HG03432 (cell line): ENCODE measurements around the gene MPPED1.

Experiments
- ATAC-seq: cut with Tn5 transposase; IDR thresholded peaks from one replicate; pipeline ENCODE4 v1.9.1; 2021; ENCODE audit warnings: mild to moderate bottlenecking, moderate library complexity; ENCODE audit not compliant: unreplicated experiment

MPPED1 gene

DNA sequence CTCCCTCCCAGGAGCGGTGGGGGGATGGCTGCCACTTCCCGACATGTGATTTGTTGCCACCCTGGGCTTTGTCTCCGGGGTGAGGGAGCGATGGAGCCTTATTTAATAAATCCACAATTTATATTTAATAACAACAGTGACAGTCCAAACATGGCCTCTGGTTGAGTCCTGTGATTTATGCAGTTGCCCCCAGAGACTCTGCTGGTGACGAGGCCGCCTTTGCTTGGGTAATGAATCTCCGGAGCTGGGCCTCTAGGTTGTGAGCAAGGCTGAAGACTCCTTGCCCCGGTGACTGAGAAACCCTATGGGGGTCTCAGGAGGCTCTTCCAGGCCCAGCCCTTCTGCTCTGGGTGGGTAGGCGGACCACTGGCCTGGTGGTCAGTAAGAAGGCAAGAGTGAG lies 16.7 kb downstream of the MPPED1 start:
- ATAC-seq: no peak

DNA sequence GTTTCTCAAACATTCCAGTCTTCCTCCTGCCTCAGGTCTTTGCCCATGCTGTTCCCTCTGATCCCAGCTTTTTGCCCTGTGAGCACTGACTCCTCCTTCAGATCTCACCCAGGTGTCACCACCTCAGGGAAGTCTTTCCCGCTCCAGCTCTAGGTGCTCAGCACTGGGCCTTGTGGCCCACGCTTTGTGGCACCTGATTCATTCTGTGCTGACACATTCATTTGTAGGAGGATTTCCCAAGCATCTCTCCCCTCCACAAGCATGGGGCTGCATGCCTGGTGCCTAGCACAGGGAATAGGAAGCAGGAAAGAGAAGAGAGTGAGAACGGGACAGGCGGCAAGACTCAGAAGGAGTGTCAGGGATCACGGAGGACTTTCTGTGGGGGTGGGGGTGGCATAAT lies 17.6 kb downstream of the MPPED1 start:
- ATAC-seq: no peak

DNA sequence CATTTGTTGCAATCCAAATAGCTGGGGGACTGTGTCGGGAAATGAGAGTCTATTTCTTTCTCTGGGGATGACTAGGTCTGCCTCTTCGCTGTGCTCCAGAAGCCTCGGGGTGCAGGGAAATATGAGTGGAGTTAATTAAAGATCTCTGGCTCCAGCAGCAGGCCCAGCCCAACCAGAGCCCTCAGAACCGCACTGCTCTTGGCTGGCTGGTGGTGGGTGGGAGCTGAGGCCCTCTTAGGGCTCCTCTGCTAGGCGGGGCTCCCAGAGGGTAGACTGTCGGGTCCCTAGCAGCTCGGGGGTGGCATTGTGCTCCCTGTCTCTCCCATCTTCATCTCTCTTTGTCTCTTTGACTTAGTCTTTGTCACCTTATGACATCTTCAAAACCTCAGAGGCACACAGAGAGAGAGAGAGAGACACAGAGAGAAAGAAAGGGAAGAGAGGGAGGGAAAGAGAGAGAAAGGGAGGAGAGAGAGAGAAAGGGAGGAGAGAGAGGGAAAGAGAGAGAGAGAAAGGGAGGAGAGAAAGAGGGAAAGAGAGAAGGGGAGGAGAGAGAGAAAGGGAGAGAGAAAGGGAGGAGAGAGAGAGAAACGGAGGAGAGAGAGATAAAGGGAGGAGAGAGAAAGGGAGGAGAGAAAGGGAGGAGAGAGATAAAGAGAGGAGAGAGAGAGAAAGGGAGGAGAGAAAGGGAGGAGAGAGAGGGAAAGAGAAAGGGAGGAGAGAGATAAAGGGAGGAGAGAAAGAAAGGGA lies 20.2 kb downstream of the MPPED1 start:
- ATAC-seq: no peak

DNA sequence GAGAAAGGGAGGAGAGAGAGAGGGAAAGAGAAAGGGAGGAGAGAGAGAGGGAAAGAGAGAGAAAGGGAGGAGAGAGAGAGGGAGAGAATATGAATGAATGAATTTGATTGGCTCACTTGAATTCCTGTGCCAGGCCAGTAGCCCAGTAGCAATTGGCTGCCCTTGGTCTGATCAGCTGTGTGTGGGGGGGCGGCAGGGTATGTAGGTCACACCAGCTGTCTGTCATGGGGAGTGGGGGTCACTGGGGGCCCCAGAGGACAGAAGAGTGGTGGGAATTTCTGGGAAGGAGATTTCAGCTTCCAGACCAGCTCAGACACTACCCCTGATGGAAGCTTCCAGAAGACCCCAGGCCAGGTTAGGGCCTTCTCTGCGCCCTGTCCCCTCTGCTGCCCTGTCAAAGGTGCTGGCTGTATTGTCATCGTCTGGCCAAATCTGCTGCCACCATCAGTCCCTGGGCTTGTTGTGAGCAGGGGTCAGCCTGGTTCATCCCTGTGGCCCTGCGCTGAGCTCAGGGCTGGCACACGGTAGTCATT lies 21.1 kb downstream of the MPPED1 start:
- ATAC-seq: no peak

DNA sequence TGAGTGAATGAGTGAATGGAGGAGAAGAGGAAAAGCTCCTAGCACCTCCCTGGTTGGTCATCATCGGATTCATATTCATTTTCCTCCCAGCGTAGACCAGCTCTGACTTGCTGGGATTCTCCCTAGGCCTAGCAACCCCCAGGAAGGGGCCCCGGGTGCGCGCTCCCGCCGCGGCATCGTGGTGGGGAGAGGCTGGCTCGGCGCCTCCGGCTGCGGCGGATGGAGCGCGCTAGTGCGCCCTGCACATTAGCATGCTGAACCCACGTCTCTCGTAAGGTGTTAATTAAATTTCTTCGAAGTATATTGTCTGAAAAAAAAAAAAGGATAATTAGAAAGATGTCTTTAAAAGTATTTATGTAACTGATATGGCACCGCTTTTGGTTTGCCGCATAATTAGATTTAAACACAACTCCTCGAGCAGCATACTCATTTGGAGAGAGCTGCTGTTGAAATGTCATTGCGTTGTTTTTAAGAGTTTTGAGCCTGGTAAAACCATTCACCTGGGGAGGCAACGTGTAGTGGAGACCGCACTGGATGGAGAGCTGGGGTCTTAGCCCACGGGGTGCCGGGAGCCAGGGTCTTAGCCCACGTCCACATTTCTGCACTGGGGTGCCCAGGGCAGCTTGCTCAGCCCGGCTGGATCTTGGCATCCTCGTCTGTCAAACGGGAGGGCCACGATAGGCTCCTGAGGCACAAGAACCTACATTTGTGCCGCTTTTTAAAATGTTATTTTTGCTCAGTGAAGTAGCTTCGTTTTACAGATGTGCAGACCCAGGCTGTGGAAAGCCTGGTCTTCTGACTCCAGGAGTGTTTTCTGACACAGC lies 21.8 kb downstream of the MPPED1 start:
- ATAC-seq: no peak

DNA sequence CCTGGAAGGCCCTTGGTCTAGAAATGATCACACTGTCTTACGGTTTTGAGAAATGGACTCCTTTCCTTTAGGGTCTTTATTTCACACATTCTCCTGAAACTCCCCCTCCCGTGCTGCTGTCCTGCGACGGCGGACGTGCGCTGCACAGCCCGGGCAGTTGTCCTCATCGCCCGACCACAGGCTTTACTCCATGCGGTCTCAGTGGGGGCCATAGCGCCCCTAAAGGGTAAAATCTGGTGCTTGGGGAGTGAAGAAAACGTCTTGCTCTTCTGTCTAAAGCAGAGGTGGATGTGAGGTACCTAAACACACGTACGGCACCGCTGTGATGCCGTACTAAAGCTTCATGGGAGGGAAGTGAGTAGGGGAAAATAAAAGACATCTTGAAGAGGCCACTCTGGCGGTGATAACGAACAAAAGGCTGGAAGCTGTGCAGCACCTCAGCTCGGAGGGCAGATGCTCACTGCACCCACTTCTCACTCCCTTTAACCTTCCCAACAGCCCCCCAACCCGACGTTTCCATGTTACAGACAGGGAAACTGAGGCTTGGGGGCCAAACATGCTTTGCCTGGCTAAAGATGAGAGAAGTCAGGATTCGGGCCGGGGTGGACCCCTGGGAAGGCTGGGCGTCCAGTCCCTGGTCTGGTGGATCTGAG lies 22.6 kb downstream of the MPPED1 start:
- no peak for ATAC-seq

DNA sequence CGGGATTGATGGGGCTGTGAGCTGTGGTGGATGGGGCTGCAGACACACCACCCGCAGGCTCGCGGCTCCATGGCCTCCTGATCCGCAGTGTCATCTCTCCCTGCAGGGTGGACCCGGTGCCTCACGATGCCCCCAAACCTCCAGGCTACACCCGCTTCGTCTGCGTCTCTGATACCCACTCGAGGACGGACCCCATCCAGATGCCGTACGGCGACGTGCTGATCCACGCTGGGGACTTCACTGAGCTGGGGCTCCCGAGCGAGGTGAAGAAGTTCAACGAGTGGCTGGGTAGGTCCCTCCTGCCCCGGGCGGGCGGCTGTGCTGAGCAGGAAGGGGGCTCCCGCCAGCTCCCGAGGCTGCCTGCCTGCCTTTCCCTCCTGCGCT lies 23.1 kb downstream of the MPPED1 start:
- no peak for ATAC-seq

DNA sequence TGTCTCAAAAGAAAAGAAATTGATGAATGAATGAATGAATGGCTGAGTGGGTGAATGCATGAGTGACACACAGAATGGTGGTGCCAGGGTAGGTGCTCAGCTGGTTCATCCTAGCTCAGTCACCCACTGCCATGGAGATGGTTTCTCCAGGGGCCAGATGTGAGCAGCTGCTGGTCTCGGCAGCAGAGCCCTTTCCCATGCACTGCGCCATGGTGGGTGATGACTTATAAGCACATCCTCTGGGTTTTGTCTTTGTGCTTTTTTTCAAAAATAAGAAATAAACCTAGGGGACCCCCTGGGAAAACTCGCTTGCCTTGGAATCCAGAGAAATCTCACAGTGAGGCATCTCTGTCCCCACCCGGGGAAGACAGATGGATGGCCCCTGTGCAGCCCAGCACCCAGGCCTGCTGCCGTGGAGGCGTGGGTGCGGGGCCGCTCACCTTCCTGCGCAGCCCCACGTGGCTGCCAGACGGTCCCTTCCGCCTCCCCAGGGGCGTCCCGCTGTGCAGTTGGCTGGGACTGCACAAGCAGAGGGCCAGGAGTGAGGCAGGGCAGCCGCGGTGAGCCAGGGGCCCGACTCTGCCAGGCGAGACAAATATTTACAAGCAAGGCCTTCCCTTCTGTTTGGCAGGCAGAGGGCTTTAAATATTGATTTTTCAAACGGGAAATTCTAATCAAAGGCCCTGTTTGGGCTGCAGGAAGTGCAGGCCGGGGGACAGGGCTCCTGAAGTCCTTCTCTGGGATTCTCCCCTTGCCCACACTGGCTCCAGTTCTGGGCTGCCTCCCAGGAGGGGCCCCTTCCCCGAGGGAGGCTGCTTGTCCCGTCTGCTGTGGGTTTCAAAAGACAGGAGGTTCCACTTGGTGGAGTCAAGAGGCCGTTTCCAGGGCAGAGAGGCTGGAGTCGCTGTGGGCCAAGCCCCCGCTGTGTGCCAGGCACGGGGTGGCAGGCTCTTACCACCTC lies 24.3 kb downstream of the MPPED1 start:
- no peak for ATAC-seq

DNA sequence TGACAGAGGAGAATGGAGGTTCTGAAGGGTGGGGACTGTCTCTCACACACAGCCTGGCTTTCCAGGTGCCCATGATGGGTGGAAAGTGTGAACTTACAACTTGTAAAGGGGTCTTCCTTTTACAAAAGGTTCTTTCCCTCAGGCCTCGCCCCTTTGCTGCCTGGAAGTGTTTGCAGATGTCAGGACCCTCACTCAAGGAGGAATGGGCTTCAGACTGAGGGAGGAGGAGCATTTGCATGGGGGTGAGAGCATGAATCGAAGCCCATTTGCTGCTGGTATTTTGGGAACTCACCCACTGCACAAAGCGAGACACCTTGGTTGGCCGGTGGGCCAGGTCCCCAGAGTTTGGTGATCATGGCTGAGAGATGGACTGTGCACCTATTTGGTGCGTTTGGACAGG lies 25.1 kb downstream of the MPPED1 start:
- ATAC-seq: no peak

DNA sequence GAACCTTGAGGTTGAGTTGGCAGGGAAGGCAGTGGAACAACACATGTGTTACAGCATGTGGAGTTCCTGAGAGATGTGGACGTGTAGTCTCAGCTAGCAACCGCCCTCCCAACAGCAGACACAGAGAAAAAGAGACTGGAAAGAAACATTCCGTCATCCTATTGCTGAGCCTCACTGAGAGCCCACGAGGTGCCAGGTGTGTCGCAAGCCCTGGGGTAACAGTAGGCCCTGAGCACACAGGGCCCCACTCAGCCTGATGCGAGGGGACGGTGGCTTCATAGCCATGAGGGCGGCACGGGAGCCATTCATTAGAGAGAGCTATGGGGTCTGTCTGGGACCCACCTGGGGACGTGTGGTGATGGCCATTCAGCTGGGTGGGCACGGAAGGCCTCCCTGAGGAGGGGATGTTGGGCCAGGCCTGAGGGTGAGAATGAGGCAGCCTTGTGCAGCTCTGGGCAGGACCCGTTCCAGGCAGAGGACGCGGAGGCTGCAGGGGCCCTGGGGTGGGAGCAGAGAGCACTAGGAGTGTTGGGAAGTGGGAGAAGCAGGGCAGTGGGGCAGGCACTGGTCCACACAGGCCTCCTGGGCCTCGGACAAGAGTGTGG lies 26.2 kb downstream of the MPPED1 start:
- no peak for ATAC-seq

DNA sequence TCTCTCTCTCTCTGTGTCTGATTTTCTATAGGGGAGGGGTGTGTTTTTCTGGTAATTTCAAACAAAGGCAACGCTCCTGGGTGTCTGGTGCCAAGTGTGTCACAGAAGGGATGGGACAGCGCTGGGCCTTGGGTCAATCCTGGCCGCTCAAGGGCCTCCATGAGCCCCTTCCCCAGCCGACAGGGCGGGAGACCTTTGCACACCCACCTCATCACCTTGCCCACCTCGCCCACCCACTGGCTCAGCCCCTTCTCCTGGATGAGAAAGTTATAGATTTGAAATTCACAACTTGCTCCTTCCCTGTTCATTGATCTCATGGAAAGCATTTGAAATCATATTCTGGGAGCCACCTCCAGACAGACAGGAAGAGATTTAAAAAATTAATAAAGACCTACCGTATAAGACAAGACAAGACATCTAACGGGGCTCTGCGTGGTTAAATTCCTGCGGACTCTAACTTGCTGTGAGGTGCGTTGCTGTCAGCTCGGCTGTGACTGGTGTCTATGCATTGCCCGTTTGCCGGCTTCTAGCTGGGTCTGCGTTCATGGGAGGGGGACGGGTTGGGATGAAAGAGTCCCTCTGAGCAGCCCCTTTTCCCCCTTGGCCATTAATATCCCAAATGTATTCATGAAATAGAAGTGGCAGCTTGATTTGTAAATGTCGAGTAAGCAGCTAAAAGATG lies 27.0 kb downstream of the MPPED1 start:
- no peak for ATAC-seq

DNA sequence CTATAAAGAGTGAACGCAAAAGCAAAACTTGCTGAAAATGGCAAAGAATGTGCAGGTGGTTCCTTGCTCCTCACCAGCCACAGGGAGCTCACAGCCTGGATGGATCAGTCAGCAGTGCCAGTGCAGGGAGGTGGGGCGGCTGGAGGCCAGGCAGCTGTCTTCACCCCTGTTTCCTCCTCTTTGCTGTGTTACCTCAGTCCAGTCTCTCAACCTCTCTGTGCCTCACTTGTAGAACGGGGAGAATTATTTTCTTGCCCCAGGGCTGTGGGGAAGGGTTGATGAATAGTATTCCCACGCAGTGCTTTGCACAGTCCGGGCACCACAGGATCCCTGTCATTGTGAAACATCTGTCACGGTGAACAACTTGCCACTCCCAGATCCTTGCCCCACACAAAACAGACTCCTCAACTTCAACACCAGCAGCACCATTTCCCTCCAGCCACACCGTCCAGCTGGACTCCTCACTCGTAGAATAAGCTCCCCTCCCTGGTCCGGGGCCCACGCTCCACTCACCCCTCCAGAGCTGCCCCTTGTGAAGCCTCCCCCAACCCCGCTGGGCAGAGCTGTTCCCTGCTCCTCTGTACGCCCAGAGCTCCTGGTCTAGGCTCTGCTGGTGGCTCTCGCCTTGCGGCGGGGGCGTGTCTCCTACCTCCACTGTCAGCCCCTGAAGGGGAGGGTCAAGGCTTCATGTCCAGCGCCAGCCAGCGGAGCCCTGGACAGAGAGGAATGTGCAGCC lies 27.7 kb downstream of the MPPED1 start:
- ATAC-seq: no peak

DNA sequence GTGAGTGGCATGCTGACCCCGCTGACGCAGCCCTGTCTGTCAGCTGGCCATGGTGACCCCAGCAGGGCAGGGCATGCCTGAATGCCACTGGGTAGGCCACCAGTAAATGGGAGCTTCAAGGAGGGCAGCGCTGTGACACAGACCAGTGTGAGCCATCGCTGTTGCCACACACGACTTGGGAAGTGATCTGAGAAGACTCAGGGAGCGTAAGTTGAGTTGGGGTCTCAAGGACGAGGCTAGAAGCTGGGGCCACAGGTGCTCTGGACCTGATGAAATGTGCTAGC lies 28.2 kb downstream of the MPPED1 start:
- ATAC-seq: no peak

DNA sequence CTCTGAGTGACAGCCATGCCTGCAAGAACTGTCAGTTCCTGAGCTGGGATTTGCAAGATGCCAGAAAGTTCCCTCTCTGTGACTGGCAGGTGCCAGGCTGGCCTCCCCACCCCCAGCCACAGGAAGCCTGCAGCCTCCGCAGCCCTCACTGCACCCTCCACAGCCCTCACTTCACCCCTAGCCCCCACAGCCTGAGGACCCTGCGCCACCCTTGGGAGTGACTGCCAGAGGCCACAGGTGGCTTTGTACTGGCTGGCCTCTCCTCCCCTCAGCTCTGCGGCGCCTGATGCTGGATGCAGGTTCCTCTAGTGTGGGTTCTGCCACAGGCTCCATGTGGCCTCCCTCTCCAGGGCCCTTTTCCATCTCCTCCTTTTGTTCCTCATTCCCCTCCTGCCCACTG lies 28.7 kb downstream of the MPPED1 start:
- ATAC-seq: no peak

DNA sequence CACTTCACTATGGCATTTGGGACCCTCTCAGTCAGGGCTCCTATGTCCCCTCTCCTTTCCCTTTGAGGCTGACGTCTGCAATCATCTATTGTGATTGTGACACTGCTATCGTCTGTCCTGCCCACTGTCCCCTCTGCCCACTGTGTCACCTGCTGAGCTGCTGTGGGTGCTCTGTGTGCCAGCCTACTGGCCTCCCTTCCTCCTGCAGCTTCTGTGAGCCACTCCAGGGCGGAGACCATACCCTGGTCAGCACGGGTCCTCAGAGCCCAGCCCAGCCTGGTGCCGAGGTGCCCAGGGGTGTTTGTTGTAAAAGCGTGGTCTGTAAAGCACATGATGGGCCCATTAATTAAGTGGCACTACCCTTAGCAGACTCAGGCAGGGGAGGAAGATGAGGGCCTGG lies 29.4 kb downstream of the MPPED1 start:
- ATAC-seq: no peak

DNA sequence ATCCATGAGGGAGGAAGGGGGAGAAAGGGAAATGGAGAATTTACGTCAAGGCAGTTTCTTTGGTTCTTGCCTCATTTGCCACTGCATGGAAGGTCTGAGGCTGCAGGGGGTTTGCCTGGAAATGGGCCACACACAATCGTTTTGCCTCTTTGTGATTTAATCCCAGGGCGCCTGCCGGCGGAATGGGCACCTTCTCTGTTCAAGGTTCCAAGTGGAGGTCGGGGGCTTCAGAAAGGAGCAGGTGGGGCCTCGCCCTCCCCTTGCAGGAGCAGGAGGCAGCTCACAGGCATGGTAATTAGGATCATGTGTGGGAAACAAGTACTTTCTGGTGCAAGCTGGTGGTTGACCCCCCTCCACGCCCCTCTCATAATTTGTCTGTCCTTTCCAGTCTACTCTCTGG lies 29.9 kb downstream of the MPPED1 start:
- no peak for ATAC-seq

DNA sequence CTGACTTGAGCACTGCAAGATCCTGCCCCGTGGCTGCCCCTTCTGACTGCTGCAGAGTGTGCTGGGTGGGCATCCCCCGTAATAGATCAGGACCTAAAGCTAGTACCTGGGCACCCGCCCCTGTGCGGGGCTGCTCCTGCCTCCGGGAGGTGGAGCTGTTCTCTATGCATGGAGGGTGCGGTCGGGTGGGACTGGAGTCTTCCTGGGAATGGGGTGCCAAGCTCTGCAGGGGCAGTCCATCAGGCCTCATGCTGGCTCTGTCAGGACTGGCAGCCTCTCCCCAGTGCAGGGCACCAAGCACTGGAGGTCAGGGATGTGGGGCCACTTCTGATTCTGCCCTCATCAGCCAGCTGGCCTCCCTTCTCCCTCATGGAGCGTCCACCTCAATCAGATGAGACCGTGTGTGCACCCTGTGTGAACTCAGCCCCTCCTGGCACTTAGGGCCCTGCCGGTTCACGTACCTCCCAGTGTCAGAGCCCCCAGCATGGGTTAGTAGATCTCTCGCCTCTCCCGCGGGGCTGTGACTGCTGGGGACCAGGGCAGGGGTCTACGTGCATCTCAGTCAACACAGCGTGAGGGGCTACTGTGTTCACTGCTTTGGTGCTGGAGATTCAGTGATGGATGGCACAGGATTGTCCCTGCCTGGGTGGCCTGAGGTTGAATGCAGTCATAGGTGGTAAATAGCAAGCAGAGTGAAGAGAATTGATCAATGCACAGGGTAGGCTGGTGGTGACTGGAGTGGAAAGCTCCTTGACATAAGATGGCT lies 30.8 kb downstream of the MPPED1 start:
- no peak for ATAC-seq

DNA sequence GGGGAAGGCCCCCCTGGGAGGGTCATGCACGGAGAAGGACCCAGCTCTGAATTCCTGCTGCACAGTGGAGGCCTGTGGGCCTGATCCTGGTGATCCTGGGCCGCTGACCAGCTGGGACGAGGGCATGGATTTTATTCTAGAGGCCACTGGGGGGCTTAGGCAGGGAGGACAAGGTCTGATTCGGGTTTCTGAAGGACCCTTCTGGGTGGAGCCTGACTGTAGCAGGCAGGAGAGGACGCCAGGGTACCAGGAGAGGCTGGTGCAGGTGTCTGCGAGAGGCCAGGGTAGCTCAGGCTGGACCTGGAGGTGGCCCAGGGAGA lies 31.3 kb downstream of the MPPED1 start:
- ATAC-seq: no peak
